ENCODE measurements around the gene ASCC2.

ASCC2 gene

GRCh38 chr22:29801796-29802195 lies 36.3 kb downstream of the ASCC2 start:
- H3K4me3 ChIP-seq (ENCODE audit: low read length), result no peak overlapping the region
- DNase-seq (ENCODE audit: low read depth), result no peak
- TF ChIP-seq, protein P1, sequence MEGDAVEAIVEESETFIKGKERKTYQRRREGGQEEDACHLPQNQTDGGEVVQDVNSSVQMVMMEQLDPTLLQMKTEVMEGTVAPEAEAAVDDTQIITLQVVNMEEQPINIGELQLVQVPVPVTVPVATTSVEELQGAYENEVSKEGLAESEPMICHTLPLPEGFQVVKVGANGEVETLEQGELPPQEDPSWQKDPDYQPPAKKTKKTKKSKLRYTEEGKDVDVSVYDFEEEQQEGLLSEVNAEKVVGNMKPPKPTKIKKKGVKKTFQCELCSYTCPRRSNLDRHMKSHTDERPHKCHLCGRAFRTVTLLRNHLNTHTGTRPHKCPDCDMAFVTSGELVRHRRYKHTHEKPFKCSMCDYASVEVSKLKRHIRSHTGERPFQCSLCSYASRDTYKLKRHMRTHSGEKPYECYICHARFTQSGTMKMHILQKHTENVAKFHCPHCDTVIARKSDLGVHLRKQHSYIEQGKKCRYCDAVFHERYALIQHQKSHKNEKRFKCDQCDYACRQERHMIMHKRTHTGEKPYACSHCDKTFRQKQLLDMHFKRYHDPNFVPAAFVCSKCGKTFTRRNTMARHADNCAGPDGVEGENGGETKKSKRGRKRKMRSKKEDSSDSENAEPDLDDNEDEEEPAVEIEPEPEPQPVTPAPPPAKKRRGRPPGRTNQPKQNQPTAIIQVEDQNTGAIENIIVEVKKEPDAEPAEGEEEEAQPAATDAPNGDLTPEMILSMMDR (IDR thresholded peaks at IDR 0.05; ENCODE audit: insufficient read depth, low read depth, low read length, missing control alignments), result no peak

- TF ChIP-seq, protein P1 (IDR thresholded peaks at IDR 0.05; ENCODE audit: insufficient read depth, low read depth, low read length, missing control alignments), result no peak
- H3K4me3 ChIP-seq (ENCODE audit: low read length), result no peak overlapping the region
- DNase-seq (ENCODE audit: low read depth), result no peak
Observed at GRCh38 chr22:29801153-29801552, 36.9 kb downstream of the ASCC2 start.

DNA sequence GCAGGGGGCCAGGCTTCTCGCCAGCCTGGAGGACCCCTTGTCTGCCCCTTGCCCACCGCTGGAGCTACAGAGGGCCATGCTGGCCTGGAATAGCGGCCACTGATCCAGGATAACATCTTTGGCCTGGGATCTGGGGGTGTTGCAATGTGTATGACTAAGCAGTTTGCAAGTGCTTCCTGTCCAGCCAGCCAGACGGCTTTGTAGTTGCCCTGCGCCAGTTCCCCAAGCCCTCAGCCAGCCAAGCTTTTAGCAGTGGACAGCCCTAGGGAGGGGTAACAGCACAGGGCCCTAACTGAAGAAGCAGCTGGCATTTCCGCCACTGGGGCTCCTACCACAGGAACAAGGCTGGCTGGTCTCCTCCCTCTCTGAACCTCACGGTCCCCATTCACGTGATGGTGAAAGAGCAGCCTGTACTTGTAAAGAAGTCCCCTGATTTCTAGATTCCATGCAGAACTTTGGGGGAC lies 38.8 kb downstream of the ASCC2 start:
- TF ChIP-seq, protein P1 (IDR thresholded peaks at IDR 0.05; ENCODE audit: insufficient read depth, low read depth, low read length, missing control alignments), result no peak
- no peak overlapping the region for H3K4me3 ChIP-seq (ENCODE audit: low read length)
- DNase-seq (ENCODE audit: low read depth), result peak; percentile 95

DNA sequence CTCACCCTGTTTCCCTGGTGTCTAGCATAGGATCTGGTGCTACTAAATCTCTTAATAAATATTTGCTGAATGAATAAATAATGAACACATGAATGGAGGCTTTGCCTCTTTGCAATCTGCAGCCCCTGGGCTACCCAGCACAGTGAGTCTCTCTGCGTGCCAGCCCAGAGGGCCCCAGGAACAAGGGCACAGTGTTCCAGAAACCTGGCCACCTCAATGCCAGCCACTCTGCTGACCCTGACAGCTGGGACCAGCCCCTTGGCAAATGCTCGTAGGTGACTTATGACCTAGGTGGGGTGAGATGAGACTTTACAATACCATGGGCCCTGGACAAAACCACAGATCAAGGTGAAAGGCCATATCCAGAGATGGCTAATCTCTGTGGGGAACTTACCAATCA lies 39.3 kb downstream of the ASCC2 start:
- TF ChIP-seq, protein P1 (IDR thresholded peaks at IDR 0.05; ENCODE audit: insufficient read depth, low read depth, low read length, missing control alignments), result no peak
- H3K4me3 ChIP-seq (ENCODE audit: low read length), result no peak overlapping the region
- no peak for DNase-seq (ENCODE audit: low read depth)

DNA sequence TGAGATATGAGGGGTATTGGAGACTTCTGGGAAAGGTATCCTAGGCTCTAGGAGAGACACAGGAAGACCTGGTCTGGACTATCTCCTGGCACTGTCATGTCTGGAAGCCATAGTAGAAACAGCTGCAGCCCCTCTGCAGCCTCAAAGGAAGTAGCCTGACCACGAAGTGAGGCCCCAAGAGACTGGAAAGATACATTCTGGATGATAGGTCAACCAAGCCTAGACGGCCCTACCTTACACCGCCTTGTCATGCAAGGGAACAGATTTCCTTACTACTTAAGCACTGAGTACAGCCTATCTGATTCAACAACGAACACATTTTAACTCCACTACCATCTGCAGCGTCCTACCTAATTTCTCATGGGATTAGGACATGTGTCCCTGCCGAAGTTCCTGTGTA lies 39.8 kb downstream of the ASCC2 start:
- no peak overlapping the region for H3K4me3 ChIP-seq (ENCODE audit: low read length)
- no peak for DNase-seq (ENCODE audit: low read depth)
- TF ChIP-seq, protein P1 (IDR thresholded peaks at IDR 0.05; ENCODE audit: insufficient read depth, low read depth, low read length, missing control alignments), result no peak

- H3K4me3 ChIP-seq (ENCODE audit: low read length), result no peak overlapping the region
- DNase-seq (ENCODE audit: low read depth), result no peak
- TF ChIP-seq, protein P1 (IDR thresholded peaks at IDR 0.05; ENCODE audit: insufficient read depth, low read depth, low read length, missing control alignments), result no peak
Observed at GRCh38 chr22:29797351-29797750, 40.7 kb downstream of the ASCC2 start.

DNA sequence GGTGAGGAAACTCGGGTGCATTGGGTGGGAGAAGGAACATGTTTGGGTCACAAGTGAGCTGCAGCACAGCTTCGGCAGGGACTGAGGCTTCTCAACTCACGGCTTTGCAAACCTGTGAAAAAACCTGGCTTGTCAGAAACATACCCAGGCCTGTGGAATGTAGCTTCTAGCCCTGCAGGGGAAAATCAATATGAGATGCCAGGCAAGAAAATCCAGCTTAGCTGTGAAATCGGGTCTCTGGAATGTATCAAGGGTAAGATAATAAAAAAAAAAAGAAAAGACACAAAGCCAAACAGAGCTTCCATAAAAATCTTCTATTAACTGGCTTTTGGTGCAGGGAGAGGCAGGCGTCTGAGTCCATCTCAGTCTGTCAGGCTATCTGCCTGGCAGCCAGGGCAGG lies 42.4 kb downstream of the ASCC2 start:
- no peak for DNase-seq (ENCODE audit: low read depth)
- TF ChIP-seq, protein P1 (IDR thresholded peaks at IDR 0.05; ENCODE audit: insufficient read depth, low read depth, low read length, missing control alignments), result no peak
- H3K4me3 ChIP-seq (ENCODE audit: low read length), result no peak overlapping the region
